HG02885 (cell line): Measurements from ENCODE around the gene MARCHF5.
A peak's percentile ranks its signal among the peaks of the same experiment; 100 is the strongest.

Source experiments
- ATAC-seq: cut with Tn5 transposase; IDR thresholded peaks from one replicate; pipeline ENCODE4 v1.9.1; 2021; ENCODE audit warnings: mild to moderate bottlenecking; ENCODE audit not compliant: unreplicated experiment, poor library complexity

The MARCHF5 gene, protein sequence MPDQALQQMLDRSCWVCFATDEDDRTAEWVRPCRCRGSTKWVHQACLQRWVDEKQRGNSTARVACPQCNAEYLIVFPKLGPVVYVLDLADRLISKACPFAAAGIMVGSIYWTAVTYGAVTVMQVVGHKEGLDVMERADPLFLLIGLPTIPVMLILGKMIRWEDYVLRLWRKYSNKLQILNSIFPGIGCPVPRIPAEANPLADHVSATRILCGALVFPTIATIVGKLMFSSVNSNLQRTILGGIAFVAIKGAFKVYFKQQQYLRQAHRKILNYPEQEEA

DNA sequence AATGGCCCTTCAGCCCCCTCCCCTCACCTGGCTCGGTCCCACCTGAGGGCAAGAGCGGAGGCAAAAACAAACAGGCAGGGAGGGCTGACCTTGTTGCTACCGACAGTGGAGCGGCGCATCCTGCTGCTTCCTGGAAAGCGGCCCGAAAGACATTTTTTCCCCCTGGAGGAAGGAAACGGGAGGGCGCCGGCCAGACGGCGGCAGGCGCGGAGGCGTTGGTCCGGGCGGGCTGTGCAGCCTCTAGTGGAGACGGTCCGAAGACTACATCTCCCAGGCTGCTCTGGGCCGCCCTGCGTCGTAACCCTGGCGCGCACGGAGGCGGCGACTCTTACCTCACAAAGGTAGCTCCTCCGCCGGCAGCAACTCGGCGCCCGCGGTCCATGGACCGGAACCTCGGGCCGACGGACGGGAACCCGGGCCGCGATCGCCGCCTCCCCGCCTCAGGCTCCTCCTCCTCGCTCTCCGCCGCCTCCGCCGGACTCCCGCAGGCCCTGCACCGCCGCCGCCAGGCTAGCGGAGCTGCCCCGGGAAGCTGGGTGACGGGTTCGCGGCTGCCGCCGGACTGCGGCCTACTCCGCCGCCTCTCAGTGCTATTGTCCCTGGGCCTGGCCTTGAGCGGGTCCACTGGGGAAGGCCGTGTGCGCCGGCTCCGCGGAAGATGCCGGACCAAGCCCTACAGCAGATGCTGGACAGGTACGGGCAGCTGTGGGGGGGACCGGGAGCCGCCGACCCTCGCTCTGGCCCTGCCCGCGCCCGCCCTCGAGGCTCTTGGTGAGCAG lies at the start of gene MARCHF5, which contains the start of gene CPEB3:
MARCHF5 (plus strand) TSS at position 331 of the 779 bp plus-strand sequence; CDS start at position 659, 328 bp downstream.
CPEB3 (minus strand) TSS at position 242 of the 779 bp plus-strand sequence. CDS start 50,728 bp downstream, outside the sequence.
- ATAC-seq = peak; percentile 99

- ATAC-seq = no peak
Measured at GRCh38 chr10:92241501-92241900, 49.5 kb upstream of the MARCHF5 start.

DNA sequence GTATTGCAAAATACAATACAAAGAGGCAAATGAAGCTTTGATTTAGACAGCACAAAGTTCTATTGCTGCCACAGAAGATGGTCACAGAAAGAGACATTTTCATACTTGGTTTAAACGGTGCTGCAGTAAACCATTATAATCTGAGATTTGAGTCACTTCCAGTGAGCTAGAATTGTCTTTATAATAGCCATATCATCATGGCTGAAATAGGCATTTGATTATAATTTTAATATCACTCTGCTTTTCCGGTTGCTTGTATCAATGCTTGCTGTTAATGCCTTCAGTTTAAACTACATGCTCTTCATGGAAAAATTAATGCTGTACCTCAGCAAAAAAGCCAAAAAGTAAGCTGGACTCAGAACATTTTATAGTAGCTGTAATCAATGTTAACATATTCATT lies 48.6 kb upstream of the MARCHF5 start:
- ATAC-seq = no peak

GRCh38 chr10:92242910-92243671 lies 47.9 kb upstream of the MARCHF5 start:
- no peak for ATAC-seq

GRCh38 chr10:92244796-92245195 lies 46.2 kb upstream of the MARCHF5 start:
- peak; percentile 65 for ATAC-seq

DNA sequence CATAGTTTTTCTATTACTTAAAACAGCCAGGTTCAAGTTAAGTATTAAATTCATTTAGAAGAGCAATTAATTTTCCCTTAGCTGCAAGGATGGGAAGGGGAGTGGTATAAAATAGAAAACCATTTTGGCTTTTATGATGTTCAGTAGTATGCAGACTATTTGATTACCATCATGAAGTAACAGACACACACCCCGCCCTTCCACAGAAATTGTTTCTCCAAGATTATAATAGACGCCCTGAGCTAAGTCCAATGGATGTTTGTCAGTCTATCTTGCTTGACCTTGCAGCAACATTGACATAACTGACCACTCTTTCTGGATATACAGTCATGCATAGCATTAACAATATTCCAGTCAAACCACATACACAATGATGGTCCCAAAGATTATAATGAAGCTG lies 42.4 kb upstream of the MARCHF5 start:
- ATAC-seq = no peak

- ATAC-seq = no peak
Measured at GRCh38 chr10:92263396-92263795, 27.6 kb upstream of the MARCHF5 start.

DNA sequence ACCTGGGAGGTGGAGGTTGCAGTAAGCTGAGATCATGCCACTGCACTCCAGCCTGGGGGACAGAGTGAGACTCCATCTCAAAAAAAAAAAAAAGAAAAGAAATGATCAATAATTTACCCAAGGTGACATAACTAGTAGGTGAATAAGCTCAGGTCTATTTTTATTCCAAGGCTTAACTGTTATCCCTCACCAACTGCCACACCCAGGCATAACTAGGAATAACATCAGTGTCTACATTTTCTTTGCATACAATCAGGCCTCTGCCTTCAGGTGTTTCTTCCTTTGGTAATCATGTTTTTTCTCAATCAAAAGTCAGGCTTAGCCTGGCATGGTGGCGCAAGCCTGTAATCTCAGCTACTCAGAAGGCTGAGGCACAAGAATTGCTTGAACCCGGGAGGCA lies 26.7 kb upstream of the MARCHF5 start:
- no peak for ATAC-seq

GRCh38 chr10:92265687-92266258 lies 25.2 kb upstream of the MARCHF5 start:
- no peak for ATAC-seq

DNA sequence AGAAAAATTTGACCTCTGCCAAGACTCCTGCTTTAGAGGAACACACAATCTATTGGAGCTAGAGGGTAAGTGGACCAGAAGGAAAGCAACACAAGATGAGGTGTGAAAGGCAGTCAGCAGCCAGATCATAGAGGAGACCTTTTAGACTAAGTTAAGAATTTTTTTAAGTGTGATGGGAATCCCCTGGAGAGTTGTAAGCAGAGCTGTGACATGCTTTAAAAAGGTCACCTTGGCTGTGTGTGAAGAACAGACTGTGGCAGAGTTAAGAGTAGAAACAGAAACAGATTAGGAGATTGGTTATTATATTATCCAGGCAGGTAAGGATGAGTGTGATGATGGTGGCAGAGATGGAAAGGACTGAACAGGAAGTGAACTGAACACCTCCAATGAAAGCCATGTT lies 23.6 kb upstream of the MARCHF5 start:
- no peak for ATAC-seq

GRCh38 chr10:92268748-92269147 lies 22.2 kb upstream of the MARCHF5 start:
- no peak for ATAC-seq

GRCh38 chr10:92274071-92274470 lies 16.9 kb upstream of the MARCHF5 start:
- no peak for ATAC-seq

DNA sequence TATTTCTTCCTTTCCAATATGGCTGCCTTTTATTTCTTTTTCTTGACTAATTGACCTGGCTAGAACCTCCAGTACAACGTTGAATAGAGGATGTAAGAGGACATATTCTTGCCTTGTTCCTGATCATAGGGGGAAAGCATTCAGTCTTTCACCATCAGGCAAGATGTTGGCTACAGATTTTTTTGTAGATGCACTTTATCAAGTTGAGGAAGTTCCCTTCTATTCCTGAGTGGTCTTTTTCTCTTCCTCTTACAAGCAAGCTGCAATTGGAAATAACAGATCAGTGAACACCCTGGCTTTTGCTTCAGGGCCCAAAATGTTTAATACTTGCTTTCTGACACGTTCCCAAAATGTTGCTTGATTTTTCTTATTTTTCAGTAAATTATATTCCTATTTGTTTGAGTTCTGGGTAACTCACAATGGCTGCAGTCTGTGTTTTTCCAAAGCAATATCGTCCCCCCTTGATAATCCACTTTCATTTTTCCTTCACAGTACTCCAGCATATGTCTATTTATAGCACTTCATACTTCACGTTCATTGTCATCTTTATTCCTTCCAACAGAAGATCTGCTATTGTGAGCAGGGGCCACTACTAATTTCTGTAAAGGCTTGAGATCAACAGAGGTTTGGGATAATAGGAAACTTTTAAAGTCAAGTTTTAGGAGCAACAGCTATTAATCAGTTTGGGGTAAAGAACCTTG lies 11.8 kb upstream of the MARCHF5 start:
- ATAC-seq = no peak

- ATAC-seq = no peak
Measured at GRCh38 chr10:92284112-92284704, 6.8 kb upstream of the MARCHF5 start.

GRCh38 chr10:92290076-92290836 lies 711 bp upstream of the MARCHF5 start:
- peak; percentile 10 for ATAC-seq

DNA sequence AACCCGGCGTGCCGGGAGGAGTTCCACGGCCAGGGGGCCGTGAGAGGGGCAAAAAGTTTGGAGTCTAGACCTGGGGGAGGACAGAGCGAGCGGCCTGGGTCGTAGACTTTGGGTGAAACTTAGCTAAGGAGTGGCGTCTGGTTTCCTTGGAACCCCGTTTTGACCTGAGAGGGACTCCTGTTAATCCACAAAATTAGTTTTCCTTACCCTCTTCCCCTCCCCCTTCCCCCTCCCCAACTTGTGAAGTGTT lies 574 bp downstream of the MARCHF5 start:
- no peak for ATAC-seq

GRCh38 chr10:92291921-92292845 lies 1.2 kb downstream of the MARCHF5 start:
- ATAC-seq = no peak

DNA sequence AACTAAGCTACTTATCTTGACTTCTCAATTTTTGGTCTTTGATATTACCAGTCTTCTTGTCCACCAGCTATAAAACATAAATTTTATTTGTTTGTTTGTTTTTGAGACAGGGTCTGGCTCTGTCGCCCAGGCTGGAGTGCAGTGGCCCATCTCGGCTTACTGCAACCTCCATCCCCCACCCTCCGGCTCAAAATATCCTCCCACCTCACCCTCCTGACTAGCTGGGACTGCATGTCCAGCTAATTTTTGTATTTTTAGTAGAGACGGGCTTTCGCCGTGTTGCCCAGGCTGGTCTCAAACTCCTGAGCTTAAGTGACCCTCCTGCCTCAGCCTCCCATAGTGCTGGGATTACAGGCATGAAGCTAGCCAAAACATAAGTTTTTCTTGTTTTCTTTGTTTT lies 7.5 kb downstream of the MARCHF5 start:
- ATAC-seq = no peak
